PC-9 (cell line): Measurements from ENCODE around the gene TRIO. TPM values are rescaled to one million over a fixed set of nuclear protein-coding genes. Genes with fewer than 3 reads are reported as not detected.

Source experiments
- BruUV-seq: library from RNA; stranded (reverse); fragments of 400-500 nt; replicated peaks from 2 replicates; lab custom pipeline; 2021; lab: Mats Ljungman, UMichigan
- CTCF ChIA-PET: fragments of 300-600 bp; sonication (Branson Sonifier 250); formaldehyde crosslinking; loops from one replicate; lab custom pipeline; 2022; ENCODE audit warnings: antibody characterized with exemption; lab: Charles Lee
- POLR2A ChIA-PET: fragments of 300-600 bp; sonication (Branson Sonifier 250); formaldehyde crosslinking; loops from one replicate; lab custom pipeline; 2022; ENCODE audit warnings: antibody characterized with exemption; ENCODE audit not compliant: unreplicated experiment; lab: Charles Lee
- DNase-seq, 2 experiments: peaks; one replicate each; pipeline versions ENCODE4 v3.0.0 to v3.0.0-alpha.2; 2015 to 2022; ENCODE audit warnings: mixed read lengths in 1 of 2
- H2AFZ ChIP-seq: fragments of 200-600 bp; sonication (generic); 2 replicates; pipeline ENCODE4 v1.8.1; 2017; ENCODE audit warnings: antibody characterized with exemption
- H3F3A ChIP-seq: fragments of 200-600 bp; sonication (generic); 2 replicates; pipeline ENCODE4 v1.8.1; 2017; ENCODE audit warnings: antibody characterized with exemption, mild to moderate bottlenecking, low read depth; ENCODE audit not compliant: insufficient read depth
- H3K27ac ChIP-seq: fragments of 200-600 bp; sonication (generic); 2 replicates; pipeline ENCODE4 v1.6.1; 2016; ENCODE audit warnings: mixed run types
- H3K27me3 ChIP-seq: fragments of 200-600 bp; sonication (generic); 2 replicates; pipeline ENCODE4 v1.6.1; 2016; ENCODE audit warnings: low read depth, mixed run types; ENCODE audit not compliant: insufficient read depth
- H3K36me3 ChIP-seq: fragments of 200-600 bp; sonication (generic); 2 replicates; pipeline ENCODE4 v1.6.1; 2016; ENCODE audit warnings: low read depth, mixed run types
- H3K4me1 ChIP-seq: fragments of 200-600 bp; sonication (generic); replicated peaks from 2 replicates; pipeline ENCODE4 v1.6.1; 2016; ENCODE audit warnings: mixed run types; ENCODE audit not compliant: insufficient read depth
- H3K4me2 ChIP-seq: fragments of 200-600 bp; sonication (generic); 2 replicates; pipeline ENCODE4 v1.6.1; 2017; ENCODE audit warnings: mixed run types
- H3K4me3 ChIP-seq: fragments of 200-600 bp; sonication (generic); 2 replicates; pipeline ENCODE4 v1.6.1; 2016; ENCODE audit warnings: mixed run types
- H3K79me2 ChIP-seq: fragments of 200-600 bp; sonication (generic); 2 replicates; pipeline ENCODE4 v1.6.1; 2017; ENCODE audit warnings: low read depth, mixed run types
- H3K9me2 ChIP-seq: fragments of 200-600 bp; sonication (generic); 2 replicates; pipeline ENCODE4 v1.8.1; 2017; ENCODE audit warnings: mild to moderate bottlenecking; ENCODE audit not compliant: insufficient read depth
- H3K9me3 ChIP-seq: fragments of 200-600 bp; sonication (generic); 2 replicates; pipeline ENCODE4 v1.8.1; 2016; ENCODE audit warnings: low read depth; ENCODE audit not compliant: insufficient read depth
- H4K20me1 ChIP-seq: fragments of 200-600 bp; sonication (generic); 2 replicates; pipeline ENCODE4 v1.8.1; 2017; ENCODE audit not compliant: insufficient read depth
- EZH2 ChIP-seq: fragments of 200-600 bp; sonication (generic); IDR thresholded peaks from 2 replicates; pipeline ENCODE4 v1.8.0; 2017; ENCODE audit warnings: antibody characterized with exemption, low read depth
- intact Hi-C: fragments of 100-400 bp; cut with micrococcal nuclease; formaldehyde crosslinking; loops from one replicate; pipeline ENCODE4 v1.10.0; 2022; ENCODE audit not compliant: unreplicated experiment
- total RNA-seq: library from RNA; stranded (reverse); gene quantifications from 2 replicates; pipeline ENCODE4 v1.2.3, GENCODE V29; 2021
- TF ChIP-seq, protein P1 (sequence below): fragments of 200-600 bp; sonication (generic); conservative IDR thresholded peaks from 2 replicates; pipeline ENCODE4 v1.6.1; 2017; ENCODE audit warnings: mixed run types, antibody characterized with exemption, mild to moderate bottlenecking, moderate library complexity

The TRIO gene
- total RNA-seq, 1 experiment from 2014 or later: 596 TPM

DNA sequence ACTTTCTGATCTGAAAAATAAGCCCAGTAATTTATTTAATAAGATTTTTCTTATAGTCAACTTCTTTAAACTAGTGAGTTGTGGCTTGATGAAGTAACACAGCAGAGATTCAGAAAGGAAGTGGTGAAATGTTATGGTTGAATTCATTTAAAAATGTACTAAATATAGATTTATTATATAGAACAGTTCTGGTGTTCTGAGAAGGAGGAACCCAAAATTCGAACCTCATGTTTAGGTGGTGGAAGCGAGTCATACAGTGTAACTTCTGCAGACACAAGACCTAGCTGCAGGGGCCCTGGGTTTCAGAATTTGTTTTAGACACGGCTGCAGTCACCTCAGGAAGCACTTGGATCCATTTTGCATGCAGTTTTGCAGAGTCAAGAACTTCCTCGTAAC lies 188.2 kb downstream of the TRIO start:
- no peak for DNase-seq
- peaks cover 21% of the 10 kb centered on the region for H4K20me1 ChIP-seq
- no peaks in the 10 kb centered on the region for H3K9me2 ChIP-seq
- H3F3A ChIP-seq: peaks cover 3% of the 10 kb centered on the region; the same call in 1 of the 2 replicates
- ChIA-PET CTCF (interaction anchor here (0.5 kb wide), 1 partner anchor 141 kb away, joined by 3 read pairs; no protein-coding TSS in a partner anchor), POLR2A (no interaction called here)
- H3K9me3 ChIP-seq: no peaks in the 10 kb centered on the region
- no TSS peak for BruUV-seq
- H3K27ac ChIP-seq: no peak overlapping the region
- TF ChIP-seq, protein P1, sequence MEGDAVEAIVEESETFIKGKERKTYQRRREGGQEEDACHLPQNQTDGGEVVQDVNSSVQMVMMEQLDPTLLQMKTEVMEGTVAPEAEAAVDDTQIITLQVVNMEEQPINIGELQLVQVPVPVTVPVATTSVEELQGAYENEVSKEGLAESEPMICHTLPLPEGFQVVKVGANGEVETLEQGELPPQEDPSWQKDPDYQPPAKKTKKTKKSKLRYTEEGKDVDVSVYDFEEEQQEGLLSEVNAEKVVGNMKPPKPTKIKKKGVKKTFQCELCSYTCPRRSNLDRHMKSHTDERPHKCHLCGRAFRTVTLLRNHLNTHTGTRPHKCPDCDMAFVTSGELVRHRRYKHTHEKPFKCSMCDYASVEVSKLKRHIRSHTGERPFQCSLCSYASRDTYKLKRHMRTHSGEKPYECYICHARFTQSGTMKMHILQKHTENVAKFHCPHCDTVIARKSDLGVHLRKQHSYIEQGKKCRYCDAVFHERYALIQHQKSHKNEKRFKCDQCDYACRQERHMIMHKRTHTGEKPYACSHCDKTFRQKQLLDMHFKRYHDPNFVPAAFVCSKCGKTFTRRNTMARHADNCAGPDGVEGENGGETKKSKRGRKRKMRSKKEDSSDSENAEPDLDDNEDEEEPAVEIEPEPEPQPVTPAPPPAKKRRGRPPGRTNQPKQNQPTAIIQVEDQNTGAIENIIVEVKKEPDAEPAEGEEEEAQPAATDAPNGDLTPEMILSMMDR: no peak
- TF ChIP-seq EZH2: no peak
- intact Hi-C loops: no loop called here
- H3K36me3 ChIP-seq: peaks cover 13% of the 10 kb centered on the region; the same call in 1 of the 2 replicates
- H3K27me3 ChIP-seq: no peaks in the 10 kb centered on the region
- H3K4me3 ChIP-seq: no peak overlapping the region
- no peak overlapping the region for H2AFZ ChIP-seq
- H3K4me2 ChIP-seq: no peak overlapping the region
- 0 out of 2 replicates have a peak, but pooled peaks cover 4% of the 10 kb centered on the region for H3K79me2 ChIP-seq
- no peaks in the 10 kb centered on the region for H3K4me1 ChIP-seq

DNA sequence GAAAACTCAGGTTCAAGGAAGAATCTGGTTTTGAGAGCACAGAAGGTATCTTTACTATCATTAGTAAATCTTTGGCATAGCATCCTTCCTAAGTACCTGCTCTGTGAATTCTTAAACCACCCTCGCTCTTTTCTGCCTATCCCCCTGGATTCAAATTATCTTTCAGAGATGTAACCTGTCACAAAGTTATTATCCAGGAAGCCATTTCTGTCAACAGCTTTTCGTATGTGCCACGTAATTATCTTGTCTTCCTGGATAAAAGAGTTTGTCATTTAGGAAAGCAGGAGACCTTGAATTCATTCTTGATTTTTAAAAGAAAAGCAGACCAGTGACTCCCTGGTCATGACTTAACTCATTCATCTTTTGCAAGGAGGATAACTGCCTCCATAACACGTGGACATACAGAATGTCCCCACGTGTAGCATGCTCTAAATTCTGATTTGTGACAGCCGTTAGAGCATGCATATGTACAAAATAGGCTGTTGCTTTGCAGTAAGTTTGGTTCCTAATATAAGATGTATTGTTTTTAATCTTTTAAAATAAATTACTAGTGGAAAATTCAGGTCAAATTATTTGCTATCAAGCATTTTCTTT lies 189.0 kb downstream of the TRIO start:
- no peak for TF ChIP-seq EZH2
- TF ChIP-seq, protein P1: no peak
- POLR2A ChIA-PET: no interaction called here

DNA sequence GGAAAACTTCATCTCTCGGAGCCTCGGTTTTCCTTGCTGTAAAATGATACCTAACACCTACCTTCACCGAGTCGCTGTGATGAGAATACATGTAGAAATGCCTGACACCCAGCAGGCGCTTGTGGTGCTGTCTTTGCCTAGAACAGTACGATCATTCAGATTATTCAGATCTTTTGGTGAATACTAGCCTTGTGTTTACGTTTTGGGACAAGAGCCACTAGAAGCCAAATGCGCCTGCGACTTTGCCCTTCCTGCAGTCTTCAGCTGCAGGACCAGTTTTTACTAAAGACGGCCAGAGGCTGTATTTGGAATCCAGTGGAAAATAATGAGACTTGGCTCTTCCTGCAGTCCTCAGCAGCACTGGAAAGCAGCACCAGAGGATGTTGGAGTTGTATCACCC lies 189.6 kb downstream of the TRIO start:
- Histone ChIP-seq H4K20me1 (peaks cover 18% of the 10 kb centered on the region), H3K4me3 (no peak overlapping the region), H3K4me1 (no peaks in the 10 kb centered on the region), H3K9me2 (no peaks in the 10 kb centered on the region), H3K27me3 (no peaks in the 10 kb centered on the region), H3K4me2 (no peak overlapping the region), H3K36me3 (peaks cover 14% of the 10 kb centered on the region; the same call in 1 of the 2 replicates), H3K79me2 (0 out of 2 replicates have a peak, but pooled peaks cover 4% of the 10 kb centered on the region), H3F3A (peaks cover 3% of the 10 kb centered on the region; the same call in 1 of the 2 replicates), H3K9me3 (no peaks in the 10 kb centered on the region), H3K27ac (no peak overlapping the region), H2AFZ (no peak overlapping the region)
- DNase-seq: no peak
- intact Hi-C loops: no loop called here
- no peak for TF ChIP-seq EZH2
- TF ChIP-seq, protein P1: no peak
- ChIA-PET POLR2A (no interaction called here), CTCF (no interaction called here)
- no TSS peak for BruUV-seq

More for the DNA sequence above, 189.0 kb downstream of the TRIO start:
- peaks cover 18% of the 10 kb centered on the region for H4K20me1 ChIP-seq
- H3K36me3 ChIP-seq: peaks cover 15% of the 10 kb centered on the region; the same call in 1 of the 2 replicates
- H3K9me3 ChIP-seq: no peaks in the 10 kb centered on the region
- CTCF ChIA-PET: interaction anchor here (0.5 to 0.7 kb wide), 2 partner anchors 10 to 140 kb away, joined by 3 to 4 read pairs; no protein-coding TSS in a partner anchor
- no peak overlapping the region for H3K4me2 ChIP-seq
- BruUV-seq: no TSS peak
- no peaks in the 10 kb centered on the region for H3K4me1 ChIP-seq
- H2AFZ ChIP-seq: no peak overlapping the region
- no peak for DNase-seq
- no peaks in the 10 kb centered on the region for H3K9me2 ChIP-seq
- no peaks in the 10 kb centered on the region for H3K27me3 ChIP-seq
- no peak overlapping the region for H3K27ac ChIP-seq
- H3K4me3 ChIP-seq: no peak overlapping the region
- 0 out of 2 replicates have a peak, but pooled peaks cover 4% of the 10 kb centered on the region for H3K79me2 ChIP-seq
- intact Hi-C loops: no loop called here
- H3F3A ChIP-seq: peaks cover 3% of the 10 kb centered on the region; the same call in 1 of the 2 replicates
